HTR-8/SVneo (cell line): ENCODE data around the gene CFAP410.
"Not testable (repeated sequence)": the region's sequence is repeated elsewhere in the genome, so short reads cannot be mapped to it uniquely, and the experiment has no call there.

Source experiments
- DNase-seq: peaks from one replicate; pipeline ENCODE4 v3.0.0; 2011; ENCODE audit warnings: low spot score, mixed read lengths; ENCODE audit not compliant: insufficient read length
- FAIRE-seq: peaks from 2 replicates; lab custom pipeline; 2011; peaks lifted over from hg19 to GRCh38; lab: Jason Lieb, UNC

Gene CFAP410

DNA sequence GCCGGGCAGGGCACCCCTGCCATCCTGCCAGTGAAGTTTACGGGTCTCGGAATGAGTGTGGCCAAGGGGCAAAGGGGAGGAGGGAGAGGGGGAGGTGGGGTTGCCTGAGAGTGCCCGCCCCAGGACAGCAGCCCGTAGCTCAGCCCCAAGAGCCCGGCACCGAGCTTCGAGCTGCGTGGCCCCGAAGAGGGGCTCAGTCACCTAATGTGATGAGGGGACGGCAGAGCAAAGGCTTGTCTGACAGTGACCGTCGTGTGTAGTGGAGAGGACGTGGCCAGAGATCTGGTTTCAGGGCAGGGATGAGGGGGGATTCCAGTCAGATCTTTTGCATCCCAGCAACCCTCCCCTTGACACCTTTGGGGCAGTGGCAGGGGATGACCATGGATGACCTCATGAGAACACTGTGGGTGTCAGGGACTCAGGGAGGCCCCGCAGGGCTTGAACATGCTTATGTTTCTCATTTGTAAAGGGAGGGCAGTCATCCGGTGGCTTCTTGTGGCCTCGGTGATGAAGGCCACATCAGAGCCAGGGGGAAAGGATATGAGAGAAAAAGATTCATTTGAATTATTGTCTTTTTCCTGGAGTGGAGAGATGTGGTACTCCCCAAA lies 13.2 kb upstream of the CFAP410 start:
- FAIRE-seq = no peak
- DNase-seq = no peak

DNA sequence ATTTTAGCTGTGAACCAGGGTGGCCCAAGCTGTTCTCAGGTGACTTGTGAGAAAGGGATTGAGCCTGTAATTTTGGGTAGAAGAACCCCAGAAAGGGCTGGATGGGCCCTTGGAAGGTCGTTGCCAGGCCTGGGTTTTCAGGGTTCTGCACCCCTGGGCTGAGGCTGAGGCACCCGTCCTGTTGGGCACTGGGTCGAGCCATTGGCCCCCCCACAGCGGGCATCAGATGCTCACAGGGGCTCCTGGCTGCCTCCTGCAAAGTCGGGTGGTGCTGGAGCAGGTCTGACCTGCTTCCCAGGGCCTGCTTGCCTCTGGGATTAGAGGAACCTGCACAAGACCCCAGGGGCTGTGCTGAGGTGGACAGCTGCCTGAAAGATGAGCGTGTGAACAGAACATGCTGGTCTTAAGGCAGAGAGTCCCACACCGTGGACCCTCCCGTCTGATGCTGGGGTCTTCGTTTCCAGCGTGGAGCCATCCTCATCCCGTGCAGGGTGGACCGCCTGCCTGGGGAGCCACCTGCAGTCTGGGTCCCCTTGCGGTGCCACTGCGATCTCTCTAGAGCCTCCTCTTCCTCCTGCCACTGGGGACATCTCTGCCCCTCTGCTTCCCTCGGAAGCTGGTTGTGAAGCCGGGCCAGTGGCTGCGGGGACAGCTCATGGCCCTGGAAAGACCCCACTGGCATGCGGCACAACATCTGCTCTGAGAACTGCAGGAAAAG lies 12.5 kb upstream of the CFAP410 start:
- FAIRE-seq = no peak

DNA sequence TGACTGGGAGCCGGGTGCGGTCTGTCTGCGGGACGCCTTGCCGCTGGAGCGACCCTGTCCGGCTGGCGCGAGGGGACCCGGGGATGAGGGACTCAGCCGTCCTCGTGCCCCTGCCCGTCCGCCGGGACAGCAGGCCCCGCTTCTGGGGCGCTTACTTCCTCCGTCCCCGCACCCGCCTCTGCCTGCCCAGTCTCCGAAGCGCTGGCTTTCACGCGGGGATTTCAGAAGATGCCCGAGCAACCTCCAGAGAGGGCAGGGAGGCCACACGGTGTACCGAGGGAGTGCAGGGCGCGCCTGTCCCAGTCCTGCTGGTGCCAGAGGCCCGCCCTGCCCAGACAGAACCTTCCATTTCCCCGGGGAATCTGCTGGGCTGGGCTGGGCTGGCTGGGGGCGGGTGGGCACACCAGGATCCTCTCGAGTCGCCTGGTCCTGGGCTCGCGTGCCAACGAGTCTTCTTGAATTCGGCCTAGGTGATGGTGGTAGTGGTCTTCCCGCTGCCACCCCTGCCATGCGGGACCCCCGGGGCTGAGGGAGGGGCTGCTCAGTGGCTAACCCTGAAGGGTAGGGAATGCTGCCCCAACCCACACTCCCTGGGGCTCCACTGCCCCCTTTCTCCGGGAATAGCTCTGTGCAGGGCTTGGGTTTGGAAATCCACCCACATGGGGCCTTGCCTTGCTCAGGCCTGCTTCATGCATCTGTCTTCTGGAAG lies 11.7 kb upstream of the CFAP410 start:
- FAIRE-seq = no peak
- no peak for DNase-seq

More for the DNA sequence above, 12.5 kb upstream of the CFAP410 start:
- DNase-seq = no peak

DNA sequence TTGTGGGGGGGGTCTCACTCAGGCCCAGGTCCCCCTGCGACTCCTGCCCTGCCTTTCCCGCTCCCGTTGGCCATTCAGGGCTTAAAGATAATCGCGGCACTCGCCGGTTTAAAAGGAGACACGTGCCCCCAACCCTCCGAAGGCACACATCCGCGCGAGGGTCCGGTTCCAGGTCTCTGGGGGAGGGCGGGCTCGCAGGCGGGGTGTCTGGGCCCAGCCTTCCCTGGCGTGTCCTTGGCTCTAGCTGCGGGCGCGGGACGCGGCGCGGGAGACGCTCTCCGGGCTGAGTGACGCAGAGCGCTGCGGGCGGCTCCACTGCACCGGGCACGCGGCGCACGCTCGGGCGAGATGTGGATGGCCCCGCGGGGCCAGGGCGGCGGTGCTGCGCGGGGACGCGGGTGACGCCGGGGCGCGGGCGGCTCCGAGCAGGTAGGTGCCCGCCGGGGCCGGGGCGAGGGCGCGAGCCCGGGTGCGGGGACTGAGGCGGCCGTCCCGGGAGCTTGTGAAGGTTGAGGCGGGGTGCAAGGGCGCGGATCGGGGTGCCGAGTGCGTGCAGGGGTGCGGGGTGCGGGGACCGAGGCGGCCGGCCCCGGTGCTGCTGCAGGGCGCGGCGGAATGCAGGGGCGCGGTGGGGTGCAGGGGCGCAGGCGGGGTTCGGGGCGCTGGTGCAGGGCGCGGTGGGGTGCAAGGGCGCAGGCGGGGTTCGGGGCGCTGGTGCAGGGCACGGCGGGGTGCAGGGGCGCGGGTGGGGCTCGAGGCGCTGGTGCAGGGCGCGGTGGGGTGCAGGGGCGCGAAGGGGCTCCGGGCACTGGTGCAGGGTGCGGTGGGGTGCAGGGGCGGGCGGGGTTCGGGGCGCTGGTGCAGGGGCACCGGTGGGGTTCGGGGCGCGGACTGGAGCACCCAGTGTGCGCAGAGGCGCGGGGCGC lies 10.9 kb upstream of the CFAP410 start:
- no peak for DNase-seq
- no peak for FAIRE-seq

DNA sequence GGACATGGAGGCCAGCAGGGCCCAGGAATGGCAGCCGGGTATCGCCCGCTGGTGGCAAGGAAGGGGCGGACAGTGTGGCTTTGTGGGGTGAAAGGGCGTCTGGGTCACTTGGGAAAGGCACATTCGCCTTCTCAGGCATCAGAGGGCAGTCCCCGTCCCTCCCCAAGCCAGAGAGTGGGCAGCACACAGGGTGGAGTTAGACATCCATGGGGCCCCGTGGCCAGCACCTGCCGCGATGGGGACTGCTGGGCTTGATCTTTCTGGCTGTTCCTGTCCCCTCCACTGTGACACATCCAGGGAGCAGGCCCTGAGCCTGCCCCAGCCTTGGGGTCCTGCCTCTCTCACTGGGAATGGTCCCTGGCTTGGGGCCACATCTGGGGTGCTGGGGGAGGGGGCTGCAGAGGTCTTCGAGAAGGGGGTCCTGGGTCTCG lies 10.2 kb upstream of the CFAP410 start:
- DNase-seq (no peak), FAIRE-seq (no peak)

DNA sequence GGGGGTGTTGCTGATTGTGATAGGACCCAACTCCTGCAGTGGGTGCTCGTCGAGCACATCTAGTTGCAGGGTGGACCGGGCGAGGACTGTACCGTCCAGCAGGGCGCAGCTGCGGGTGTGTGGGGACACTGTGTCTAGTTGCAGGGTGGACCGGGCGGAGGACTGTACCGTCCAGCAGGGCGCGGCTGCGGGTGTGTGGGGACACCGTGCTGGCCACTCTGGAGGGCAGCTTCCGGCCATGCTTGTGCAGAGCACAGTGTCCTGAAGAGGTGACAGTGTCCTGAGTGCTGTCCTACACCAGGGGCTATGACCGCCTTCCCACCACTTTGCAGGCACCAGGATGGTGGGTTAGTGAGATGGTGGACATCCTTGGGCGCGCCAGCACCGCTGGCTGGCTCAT lies 9.7 kb upstream of the CFAP410 start:
- no peak for FAIRE-seq
- no peak for DNase-seq

DNA sequence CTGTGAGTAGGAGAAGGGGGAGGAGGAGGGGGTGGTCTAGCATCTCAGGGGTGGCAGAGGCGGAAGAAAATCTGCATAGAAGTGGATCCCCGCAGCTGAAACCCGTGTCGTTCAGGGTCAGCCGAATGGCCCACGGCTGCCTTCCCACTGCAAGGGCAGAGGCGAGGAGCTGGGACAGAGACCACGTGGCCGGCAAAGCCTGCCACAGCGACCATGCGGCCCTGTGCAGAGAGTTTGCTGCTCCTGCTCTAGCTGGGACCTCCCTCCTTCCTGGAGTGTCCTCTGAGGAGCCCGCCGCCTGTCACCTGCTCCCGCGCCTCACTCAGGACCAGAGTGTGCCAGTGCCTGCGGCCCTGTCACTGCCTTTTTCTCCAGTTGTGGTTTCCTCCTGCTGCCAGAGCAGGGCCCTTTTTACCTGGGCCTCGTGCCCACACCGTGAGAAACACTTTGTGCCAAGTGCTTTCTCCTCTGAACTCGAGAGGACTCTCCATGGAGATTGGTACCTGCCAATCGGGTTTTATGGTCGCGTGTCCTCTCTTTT lies 8.8 kb upstream of the CFAP410 start:
- FAIRE-seq = no peak
- DNase-seq = no peak

DNA sequence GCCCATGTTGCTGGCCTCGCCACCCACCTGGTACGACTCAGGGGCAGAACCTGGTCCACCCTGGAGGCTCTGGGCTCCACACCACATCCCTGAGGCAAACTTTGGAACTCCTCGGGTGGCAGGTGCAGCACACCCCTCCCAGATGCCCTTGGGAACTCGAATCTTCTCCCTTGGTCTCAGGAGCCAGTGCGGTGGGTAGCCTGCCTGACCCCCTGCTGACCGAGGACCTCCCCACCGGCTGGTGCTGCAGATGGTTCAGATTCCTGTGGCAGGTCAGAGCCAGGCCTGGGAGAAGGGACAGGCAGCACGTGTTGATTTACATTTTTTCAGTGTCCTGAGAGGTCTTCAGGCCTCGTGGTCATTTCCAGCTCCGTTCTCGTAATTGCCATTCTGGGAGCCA lies 6.3 kb upstream of the CFAP410 start:
- FAIRE-seq = no peak
- DNase-seq = no peak

DNA sequence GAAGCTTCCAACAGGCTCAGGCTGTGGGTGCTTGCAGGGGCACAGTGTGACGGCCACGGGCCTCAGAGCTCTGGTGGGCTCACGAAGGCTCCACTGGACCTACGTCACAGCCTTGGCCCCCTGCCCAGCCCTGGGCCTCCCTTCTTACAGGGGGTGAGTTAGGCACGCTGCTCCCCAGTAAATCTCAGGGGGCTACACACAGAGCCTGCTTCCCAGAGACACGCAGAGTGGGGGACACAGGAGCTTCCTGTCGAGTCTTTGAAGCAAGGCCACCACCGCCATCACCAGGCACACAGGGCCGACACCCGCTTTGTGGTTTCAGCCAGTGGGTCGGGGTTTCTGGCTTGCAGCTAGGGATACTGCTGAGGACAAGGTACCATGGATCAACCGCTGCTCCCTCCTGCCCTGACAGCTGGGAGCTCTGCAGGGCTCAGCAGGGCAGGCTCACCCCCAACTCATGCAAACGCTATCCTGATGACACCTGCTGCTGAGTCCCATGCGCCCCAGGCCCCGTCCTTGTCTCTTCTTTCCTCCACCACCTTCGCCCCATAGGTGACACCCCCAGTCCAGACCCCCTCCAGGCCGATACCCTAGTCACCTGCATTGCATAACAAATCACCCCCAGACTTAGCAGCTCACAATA lies 5.5 kb upstream of the CFAP410 start:
- DNase-seq (no peak), FAIRE-seq (no peak)

DNA sequence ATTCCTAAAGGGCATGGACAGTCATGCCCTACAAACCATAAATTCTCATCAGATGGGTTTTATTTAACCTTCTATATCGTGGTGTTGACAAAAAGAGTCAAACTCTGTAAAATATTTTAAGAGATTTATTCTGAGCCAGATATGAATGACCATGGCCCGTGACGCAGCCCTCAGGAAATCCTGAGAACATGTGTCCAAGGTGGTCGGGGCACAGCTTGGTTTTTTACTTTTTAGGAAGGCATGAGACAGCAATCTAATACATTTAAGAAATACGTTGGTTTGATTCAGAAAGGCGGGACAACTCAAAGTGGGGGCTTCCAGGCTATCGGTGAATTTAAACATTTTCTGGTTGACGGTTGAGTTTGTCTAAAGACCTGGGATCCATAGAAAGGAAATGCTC lies 3.8 kb upstream of the CFAP410 start:
- not testable (repeated sequence) for DNase-seq, FAIRE-seq

DNA sequence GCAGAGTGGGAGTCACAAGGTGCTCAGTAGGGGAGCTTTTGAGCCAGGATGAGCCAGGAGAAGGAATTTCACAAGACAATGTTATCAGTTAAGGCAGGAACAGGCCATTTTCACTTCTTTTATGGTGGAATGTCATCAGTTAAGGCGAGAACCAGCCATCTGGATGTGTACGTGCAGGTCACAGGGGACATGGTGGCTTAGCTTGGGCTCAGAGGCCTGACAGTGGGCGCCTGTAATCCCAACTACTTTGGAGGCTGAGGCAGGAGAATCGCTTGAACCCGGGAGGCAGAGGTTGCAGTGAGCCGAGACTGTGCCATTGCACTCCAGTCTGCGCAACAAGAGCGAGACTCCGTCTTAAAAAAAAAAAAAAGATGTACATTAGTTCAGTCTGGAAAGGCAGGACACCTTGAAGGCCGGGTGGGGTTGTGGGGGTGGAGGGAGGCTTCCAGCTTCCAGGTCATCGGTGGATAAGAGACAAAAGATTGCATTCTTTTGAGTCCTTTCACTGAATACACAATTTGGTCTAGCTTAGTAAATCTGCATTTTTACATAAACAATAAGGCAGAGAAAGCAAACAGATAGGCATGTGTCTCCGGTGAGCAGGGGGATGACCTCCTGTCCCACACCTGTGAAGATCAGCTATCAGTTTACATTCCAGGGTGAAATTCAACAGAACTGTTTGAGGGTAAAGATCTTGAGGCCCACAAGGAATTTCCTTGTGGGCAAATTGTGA lies 2.7 kb upstream of the CFAP410 start:
- not testable (repeated sequence) for DNase-seq, FAIRE-seq

DNA sequence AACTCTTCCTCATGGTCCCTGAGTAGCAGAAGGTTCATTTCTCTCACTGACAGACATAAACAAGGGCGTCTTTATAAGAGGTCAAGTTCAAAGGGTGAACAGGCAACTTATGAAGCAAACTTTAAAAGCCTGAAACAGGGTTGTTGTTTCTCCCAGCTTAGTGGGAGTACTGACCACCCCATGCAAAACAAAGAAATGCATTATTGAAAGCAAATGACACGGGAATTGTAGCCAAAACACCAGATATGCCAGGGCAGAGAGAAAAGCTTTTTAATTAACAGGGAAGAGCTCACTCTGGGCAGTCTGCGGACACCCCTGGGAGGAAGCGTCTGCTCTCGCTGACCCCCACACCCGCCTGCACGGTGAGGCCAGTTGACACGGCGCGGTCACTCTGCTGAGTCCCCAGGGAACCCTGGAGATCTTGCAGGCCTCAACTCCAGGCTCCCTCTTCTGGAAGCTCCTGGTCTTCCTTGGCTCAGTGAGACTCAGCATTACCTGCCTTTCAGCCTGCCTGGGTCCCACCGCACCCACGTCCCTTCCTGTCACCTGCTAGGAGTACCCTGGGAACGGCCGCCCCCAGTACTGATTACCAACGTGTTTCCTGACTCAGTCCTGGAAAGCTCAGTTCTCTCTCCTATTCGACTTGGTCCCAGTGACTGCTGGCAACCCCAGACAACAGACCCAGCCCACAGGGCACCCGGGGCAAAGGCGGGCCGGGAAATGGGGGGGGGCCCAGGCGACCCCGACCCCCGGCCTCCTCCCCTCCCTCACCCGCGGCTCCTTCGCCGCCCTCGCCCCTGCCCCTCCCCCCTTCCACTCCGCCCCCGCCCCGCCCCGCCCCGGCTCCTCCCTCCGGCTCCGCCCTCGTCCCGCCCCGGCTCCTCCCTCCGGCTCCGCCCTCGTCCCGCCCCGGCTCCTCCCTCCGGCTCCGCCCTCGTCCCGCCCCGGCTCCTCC lies 972 bp downstream of the CFAP410 start:
- FAIRE-seq (no peak), DNase-seq (peak; percentile 65)

DNA sequence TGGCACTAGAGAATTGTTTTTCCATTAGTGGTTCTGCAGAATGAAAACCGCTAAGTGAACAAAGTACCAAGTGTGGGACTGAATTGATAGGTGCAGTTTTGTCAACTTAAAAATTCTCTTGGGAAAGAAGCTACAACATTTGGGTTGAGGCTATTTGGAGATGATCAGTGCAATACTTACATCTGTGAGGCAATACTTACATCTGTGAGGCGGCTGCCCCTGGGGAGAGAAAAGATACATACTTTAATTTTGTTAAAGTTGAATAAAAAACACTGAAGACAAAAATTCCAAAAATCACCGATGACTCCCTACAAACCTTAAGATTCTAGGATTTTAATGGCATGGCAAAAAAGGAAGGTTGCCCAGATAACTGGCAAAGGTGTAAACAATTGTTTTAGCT lies 1.7 kb downstream of the CFAP410 start:
- FAIRE-seq (no peak), DNase-seq (no peak)

DNA sequence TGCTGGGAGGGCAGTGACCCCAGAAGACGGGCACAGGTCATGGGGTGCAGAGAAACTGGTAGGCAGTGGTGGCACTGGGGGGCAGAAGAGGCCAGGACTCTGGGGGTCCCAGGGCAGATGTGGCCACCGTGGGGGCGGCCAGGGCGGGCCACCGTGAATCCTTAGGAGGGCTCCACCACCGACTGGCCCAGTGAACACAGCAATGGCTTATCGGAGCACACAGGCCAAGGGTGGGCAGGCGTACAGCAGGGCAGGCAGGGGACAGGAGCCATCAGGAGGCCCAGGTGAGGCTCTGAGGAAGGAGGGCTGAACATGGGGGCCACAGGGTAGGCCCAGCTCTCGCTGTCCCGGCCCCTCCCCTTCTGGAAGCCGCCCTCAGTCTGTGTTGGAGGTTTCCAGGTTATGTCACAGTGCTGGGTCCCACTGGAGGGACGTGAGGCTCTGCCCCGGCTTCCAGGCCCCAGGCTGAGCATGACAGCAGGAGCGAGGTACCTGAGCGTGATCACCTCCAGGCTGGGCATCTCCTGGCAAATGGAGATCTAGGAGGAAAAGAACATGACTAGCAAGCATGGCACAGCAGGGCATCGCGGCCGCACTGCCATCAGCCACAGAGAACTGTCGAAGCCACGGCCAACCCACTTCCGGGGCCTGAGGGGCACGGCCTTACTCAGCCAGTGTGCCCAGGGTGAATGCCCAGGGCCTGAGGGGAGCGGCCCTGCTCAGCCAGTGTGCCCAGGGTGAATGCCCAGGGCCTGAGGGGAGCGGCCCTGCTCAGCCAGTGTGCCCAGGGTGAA lies 3.7 kb downstream of the CFAP410 start:
- FAIRE-seq = no peak

DNA sequence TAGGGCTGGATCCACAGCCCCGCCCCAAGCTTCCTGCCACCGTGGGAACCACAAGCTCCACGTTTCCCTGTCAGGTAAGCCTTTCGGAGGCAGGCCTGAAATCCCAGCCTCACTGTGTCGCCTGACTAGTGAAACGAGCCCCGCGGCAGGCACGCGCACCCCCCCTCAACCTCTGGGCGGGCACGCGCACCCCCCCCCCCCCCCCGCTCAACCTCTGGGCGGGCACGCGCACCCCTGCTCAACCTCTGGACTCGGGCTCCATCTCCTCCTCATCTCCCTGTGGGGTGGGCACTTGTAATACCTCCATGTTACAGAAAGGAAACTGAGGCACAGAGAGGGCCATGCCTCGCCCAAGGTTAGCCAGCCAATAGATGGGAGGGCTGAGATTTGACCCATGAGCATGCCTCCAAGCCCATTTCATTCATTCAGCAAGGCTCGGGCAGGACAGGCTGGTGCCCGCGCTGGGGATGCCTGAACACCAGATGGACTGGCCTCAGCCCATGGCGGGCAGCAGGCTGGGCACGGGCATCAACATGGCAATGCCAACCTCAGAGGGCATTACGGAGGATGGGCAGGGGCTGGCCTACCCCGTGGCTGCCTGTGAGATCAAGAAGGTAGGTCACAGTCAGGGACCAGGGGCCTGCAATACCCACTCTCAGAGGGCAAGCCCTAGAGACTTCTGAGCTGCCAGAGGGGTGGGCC lies 4.7 kb downstream of the CFAP410 start:
- no peak for FAIRE-seq
- DNase-seq = no peak

More for the DNA sequence above, 3.7 kb downstream of the CFAP410 start:
- DNase-seq = no peak

DNA sequence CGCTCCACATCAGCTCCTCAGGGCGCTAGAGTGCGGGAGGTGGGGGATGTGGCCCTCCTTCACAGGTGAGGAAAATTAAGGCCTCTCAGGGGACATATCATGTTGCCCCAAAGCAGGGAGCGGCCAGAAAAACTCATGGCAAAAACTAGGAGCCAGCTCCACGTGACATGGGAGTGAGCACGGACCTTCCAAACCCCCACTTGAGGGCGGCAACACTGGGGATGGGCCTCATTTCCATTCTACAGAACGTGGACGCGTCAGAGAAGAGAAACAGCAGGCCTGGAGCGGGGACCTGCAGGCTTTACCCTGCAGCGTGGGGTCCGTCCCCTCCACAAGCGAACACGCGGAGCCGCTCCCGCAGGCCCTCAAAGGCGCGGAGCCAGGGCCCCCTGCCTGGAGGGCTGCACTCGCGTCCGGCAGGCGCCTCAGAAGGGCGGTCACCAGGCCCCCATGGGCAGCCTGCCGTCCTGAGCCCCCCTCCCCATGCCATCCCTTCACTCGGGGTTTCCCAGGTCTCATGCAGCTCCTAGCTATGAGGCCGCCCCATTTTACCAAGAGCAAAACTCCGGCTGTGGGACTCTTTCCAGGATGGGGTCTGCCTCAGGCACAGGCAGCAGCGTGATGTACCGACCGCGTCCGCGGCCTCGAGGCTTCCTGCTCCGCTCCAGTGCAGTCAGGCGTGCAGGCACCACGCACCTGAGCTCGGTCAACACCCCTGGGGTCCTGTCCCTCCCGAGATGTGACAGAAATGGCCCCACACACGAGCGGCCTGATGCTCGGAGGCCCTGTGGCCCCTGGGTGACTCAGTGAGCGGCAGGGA lies 5.5 kb downstream of the CFAP410 start:
- FAIRE-seq (no peak), DNase-seq (no peak)
